ENCODE results near the gene MCF2L2.

Gene MCF2L2

GRCh38 chr3:183354325-183354831 is 74.0 kb downstream of the MCF2L2 start:
- TF ChIP-seq TAF1 (IDR thresholded peaks at IDR 0.05; ENCODE audit: borderline replicate concordance, insufficient read depth, low read length) (no peak), REST (IDR thresholded peaks at IDR 0.05; ENCODE audit: insufficient read depth in 1 of 2, low read depth in 2 of 2, low read length in 2 of 2) (no peak), POLR2AphosphoS5 (IDR thresholded peaks at IDR 0.05; ENCODE audit: low read depth, low read length) (no peak), FOXP2 (optimal IDR thresholded peaks at IDR 0.05; ENCODE audit: borderline replicate concordance, extremely low read depth, extremely low read length, insufficient read depth) (no peak)

GRCh38 chr3:183353421-183353820 is 75.0 kb downstream of the MCF2L2 start:
- TF ChIP-seq POLR2AphosphoS5 (IDR thresholded peaks at IDR 0.05; ENCODE audit: low read depth, low read length) (no peak), SIN3A (IDR thresholded peaks at IDR 0.05; ENCODE audit: borderline replicate concordance, insufficient read depth, low read length) (no peak), FOXP2 (optimal IDR thresholded peaks at IDR 0.05; ENCODE audit: borderline replicate concordance, extremely low read depth, extremely low read length, insufficient read depth) (no peak), TAF1 (IDR thresholded peaks at IDR 0.05; ENCODE audit: borderline replicate concordance, insufficient read depth, low read length) (no peak), REST (IDR thresholded peaks at IDR 0.05; ENCODE audit: insufficient read depth in 1 of 2, low read depth in 2 of 2, low read length in 2 of 2) (no peak)

GRCh38 chr3:183350164-183350563 is 78.3 kb downstream of the MCF2L2 start:
- TF ChIP-seq TAF1 (IDR thresholded peaks at IDR 0.05; ENCODE audit: borderline replicate concordance, insufficient read depth, low read length), result no peak

GRCh38 chr3:183349421-183350157 is 78.8 kb downstream of the MCF2L2 start:
- TF ChIP-seq FOXP2 (optimal IDR thresholded peaks at IDR 0.05; ENCODE audit: borderline replicate concordance, extremely low read depth, extremely low read length, insufficient read depth) (no peak), POLR2AphosphoS5 (IDR thresholded peaks at IDR 0.05; ENCODE audit: low read depth, low read length) (no peak), REST (IDR thresholded peaks at IDR 0.05; ENCODE audit: insufficient read depth in 1 of 2, low read depth in 2 of 2, low read length in 2 of 2) (no peak), TAF1 (IDR thresholded peaks at IDR 0.05; ENCODE audit: borderline replicate concordance, insufficient read depth, low read length) (no peak), SIN3A (IDR thresholded peaks at IDR 0.05; ENCODE audit: borderline replicate concordance, insufficient read depth, low read length) (no peak)

GRCh38 chr3:183342824-183343223 is 85.6 kb downstream of the MCF2L2 start:
- TF ChIP-seq FOXP2 (optimal IDR thresholded peaks at IDR 0.05; ENCODE audit: borderline replicate concordance, extremely low read depth, extremely low read length, insufficient read depth) (no peak), POLR2AphosphoS5 (IDR thresholded peaks at IDR 0.05; ENCODE audit: low read depth, low read length) (no peak)

- TF ChIP-seq TAF1 (IDR thresholded peaks at IDR 0.05; ENCODE audit: borderline replicate concordance, insufficient read depth, low read length), result no peak
- no peak for TF ChIP-seq SIN3A (IDR thresholded peaks at IDR 0.05; ENCODE audit: borderline replicate concordance, insufficient read depth, low read length)
- no peak for TF ChIP-seq REST (IDR thresholded peaks at IDR 0.05; ENCODE audit: insufficient read depth in 1 of 2, low read depth in 2 of 2, low read length in 2 of 2)
- TF ChIP-seq POLR2AphosphoS5 (IDR thresholded peaks at IDR 0.05; ENCODE audit: low read depth, low read length), result no peak
- no peak for TF ChIP-seq FOXP2 (optimal IDR thresholded peaks at IDR 0.05; ENCODE audit: borderline replicate concordance, extremely low read depth, extremely low read length, insufficient read depth)
These were observed 86.7 kb downstream of the MCF2L2 start for GRCh38 chr3:183341545-183342288.

Data from PFSK-1 (cell line).